ENCODE results near the gene DLEC1. TPM values are rescaled to one million over a fixed set of nuclear protein-coding genes. Genes with fewer than 3 reads are reported as not detected.

Gene DLEC1
- total and polyA plus RNA-seq, 2 experiments from 2014 or later, result 0.31 to 0.66 TPM

DNA sequence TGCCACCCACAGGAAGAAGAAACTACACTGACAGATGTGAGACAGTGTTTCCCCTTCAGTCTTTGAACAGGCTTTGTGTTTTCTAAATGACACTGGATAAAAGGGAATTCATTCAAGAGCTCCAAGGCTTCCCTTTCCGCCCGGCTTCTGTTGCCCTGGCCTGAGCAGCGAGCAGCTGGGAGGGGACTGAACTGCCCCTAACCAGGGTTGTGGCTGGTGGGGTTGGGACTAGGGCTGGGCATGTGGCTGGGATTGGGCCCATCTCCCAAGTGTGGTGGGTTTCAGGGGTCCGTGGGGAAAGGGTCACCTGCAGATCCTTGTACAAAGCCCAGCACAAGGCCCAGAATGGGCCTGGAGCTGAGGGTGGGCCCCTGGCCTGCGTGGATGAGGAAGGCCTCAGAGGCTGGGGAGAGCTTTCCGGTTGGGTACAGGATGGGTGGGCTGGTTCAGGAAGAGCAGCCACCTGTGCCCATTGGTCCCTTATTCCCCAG, 38.0 kb upstream of the DLEC1 start:
- Mint-ChIP-seq H3K4me1 (peaks cover 15% of the 10 kb centered on the region), H3K36me3 (ENCODE audit: low read depth) (peaks cover 3% of the 10 kb centered on the region; the same call in 1 of the 3 replicates), H3K27ac (no peak overlapping the region), H3K9me3 (no peaks in the 10 kb centered on the region), H3K4me3 (no peak overlapping the region), H3K27me3 (ENCODE audit: insufficient read depth, low read depth, poor library complexity) (peaks cover 15% of the 10 kb centered on the region)
- Histone ChIP-seq H3K36me3 (ENCODE audit: insufficient read depth) (no peaks in the 10 kb centered on the region), H3K9me2 (ENCODE audit: insufficient read depth) (no peaks in the 10 kb centered on the region), H2AFZ (no peak overlapping the region), H3K4me2 (no peak overlapping the region), H3K79me2 (replicated peaks; ENCODE audit: insufficient read depth) (no peaks in the 10 kb centered on the region), H3K4me3 (no peak overlapping the region), H3K27ac (ENCODE audit: low read depth) (no peak overlapping the region), H3K27me3 (ENCODE audit: insufficient read depth) (no peaks in the 10 kb centered on the region; the same call in 1 of the 2 replicates), H3F3A (replicated peaks; ENCODE audit: low read depth) (no peaks in the 10 kb centered on the region), H4K20me1 (replicated peaks; ENCODE audit: insufficient read depth) (no peaks in the 10 kb centered on the region), H3K4me1 (ENCODE audit: insufficient read depth) (peaks cover 7% of the 10 kb centered on the region)
- no peak for DNase-seq (ENCODE audit: low spot score)
- TF ChIP-seq ZNF331 (CRISPR knock-in tag; IDR thresholded peaks at IDR 0.05; ENCODE audit: low read depth) (no peak), NANOG (IDR thresholded peaks at IDR 0.05; ENCODE audit: borderline replicate concordance) (no peak), ZNF114 (CRISPR knock-in tag; IDR thresholded peaks at IDR 0.05) (no peak), EZH2phosphoT487 (IDR thresholded peaks at IDR 0.05; ENCODE audit: unreplicated experiment) (no peak), POLR2AphosphoS5 (IDR thresholded peaks at IDR 0.05; ENCODE audit: low read depth) (no peak), CREB1 (CRISPR knock-in tag; IDR thresholded peaks at IDR 0.05; ENCODE audit: low read depth) (no peak), EZH2 (IDR thresholded peaks at IDR 0.05; ENCODE audit: low read depth, unreplicated experiment) (no peak), JUNB (IDR thresholded peaks at IDR 0.05; ENCODE audit: unreplicated experiment) (no peak), STAT1 (IDR thresholded peaks at IDR 0.05; ENCODE audit: unreplicated experiment) (no peak)
- TF ChIP-seq, protein P1, sequence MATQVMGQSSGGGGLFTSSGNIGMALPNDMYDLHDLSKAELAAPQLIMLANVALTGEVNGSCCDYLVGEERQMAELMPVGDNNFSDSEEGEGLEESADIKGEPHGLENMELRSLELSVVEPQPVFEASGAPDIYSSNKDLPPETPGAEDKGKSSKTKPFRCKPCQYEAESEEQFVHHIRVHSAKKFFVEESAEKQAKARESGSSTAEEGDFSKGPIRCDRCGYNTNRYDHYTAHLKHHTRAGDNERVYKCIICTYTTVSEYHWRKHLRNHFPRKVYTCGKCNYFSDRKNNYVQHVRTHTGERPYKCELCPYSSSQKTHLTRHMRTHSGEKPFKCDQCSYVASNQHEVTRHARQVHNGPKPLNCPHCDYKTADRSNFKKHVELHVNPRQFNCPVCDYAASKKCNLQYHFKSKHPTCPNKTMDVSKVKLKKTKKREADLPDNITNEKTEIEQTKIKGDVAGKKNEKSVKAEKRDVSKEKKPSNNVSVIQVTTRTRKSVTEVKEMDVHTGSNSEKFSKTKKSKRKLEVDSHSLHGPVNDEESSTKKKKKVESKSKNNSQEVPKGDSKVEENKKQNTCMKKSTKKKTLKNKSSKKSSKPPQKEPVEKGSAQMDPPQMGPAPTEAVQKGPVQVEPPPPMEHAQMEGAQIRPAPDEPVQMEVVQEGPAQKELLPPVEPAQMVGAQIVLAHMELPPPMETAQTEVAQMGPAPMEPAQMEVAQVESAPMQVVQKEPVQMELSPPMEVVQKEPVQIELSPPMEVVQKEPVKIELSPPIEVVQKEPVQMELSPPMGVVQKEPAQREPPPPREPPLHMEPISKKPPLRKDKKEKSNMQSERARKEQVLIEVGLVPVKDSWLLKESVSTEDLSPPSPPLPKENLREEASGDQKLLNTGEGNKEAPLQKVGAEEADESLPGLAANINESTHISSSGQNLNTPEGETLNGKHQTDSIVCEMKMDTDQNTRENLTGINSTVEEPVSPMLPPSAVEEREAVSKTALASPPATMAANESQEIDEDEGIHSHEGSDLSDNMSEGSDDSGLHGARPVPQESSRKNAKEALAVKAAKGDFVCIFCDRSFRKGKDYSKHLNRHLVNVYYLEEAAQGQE (IDR thresholded peaks at IDR 0.05; ENCODE audit: unreplicated experiment), result no peak
- TF ChIP-seq, protein P2, sequence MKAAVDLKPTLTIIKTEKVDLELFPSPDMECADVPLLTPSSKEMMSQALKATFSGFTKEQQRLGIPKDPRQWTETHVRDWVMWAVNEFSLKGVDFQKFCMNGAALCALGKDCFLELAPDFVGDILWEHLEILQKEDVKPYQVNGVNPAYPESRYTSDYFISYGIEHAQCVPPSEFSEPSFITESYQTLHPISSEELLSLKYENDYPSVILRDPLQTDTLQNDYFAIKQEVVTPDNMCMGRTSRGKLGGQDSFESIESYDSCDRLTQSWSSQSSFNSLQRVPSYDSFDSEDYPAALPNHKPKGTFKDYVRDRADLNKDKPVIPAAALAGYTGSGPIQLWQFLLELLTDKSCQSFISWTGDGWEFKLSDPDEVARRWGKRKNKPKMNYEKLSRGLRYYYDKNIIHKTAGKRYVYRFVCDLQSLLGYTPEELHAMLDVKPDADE (IDR thresholded peaks at IDR 0.05), result no peak
- TF ChIP-seq, protein P3, sequence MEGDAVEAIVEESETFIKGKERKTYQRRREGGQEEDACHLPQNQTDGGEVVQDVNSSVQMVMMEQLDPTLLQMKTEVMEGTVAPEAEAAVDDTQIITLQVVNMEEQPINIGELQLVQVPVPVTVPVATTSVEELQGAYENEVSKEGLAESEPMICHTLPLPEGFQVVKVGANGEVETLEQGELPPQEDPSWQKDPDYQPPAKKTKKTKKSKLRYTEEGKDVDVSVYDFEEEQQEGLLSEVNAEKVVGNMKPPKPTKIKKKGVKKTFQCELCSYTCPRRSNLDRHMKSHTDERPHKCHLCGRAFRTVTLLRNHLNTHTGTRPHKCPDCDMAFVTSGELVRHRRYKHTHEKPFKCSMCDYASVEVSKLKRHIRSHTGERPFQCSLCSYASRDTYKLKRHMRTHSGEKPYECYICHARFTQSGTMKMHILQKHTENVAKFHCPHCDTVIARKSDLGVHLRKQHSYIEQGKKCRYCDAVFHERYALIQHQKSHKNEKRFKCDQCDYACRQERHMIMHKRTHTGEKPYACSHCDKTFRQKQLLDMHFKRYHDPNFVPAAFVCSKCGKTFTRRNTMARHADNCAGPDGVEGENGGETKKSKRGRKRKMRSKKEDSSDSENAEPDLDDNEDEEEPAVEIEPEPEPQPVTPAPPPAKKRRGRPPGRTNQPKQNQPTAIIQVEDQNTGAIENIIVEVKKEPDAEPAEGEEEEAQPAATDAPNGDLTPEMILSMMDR (conservative IDR thresholded peaks at IDR 0.05; ENCODE audit: low read depth in 2 of 2), result no peak
- no peak for ATAC-seq

Data from GM23338 (cell line).